Loucy (cell line): Measurements from ENCODE around the gene FEV.

Experiments
- CTCF ChIP-seq: fragments of 200-600 bp; sonication (generic); conservative IDR thresholded peaks from 2 replicates; pipeline ENCODE4 v1.5.1; 2014; ENCODE audit warnings: mild to moderate bottlenecking, antibody characterized with exemption, low read length
- EZH2phosphoT487 ChIP-seq: fragments of 200-600 bp; IDR thresholded peaks from 2 replicates; pipeline ENCODE4 v1.6.1; 2018; ENCODE audit warnings: antibody characterized with exemption, mild to moderate bottlenecking, moderate library complexity, borderline replicate concordance

GRCh38 chr2:219003267-219003634, 18.3 kb upstream of the FEV start:
- TF ChIP-seq CTCF, result 0 out of 2 replicates have a peak, but pooled peaks have one; percentile 16
- TF ChIP-seq EZH2phosphoT487, result no peak
